H1 (cell line): Measurements from ENCODE around the gene SENP3. TPM values are rescaled to one million over a fixed set of nuclear protein-coding genes. Genes with fewer than 3 reads are reported as not detected.

Source experiments
- CTCF ChIA-PET: fragments of 300-600 bp; sonication (Branson Sonifier 250); formaldehyde crosslinking; loops from one replicate; lab custom pipeline; 2021; ENCODE audit not compliant: partially characterized antibody; lab: Charles Lee
- POLR2A ChIA-PET: fragments of 300-600 bp; sonication (Branson Sonifier 250); formaldehyde crosslinking; loops from one replicate; lab custom pipeline; 2021; ENCODE audit warnings: inconsistent platforms; ENCODE audit not compliant: partially characterized antibody; lab: Charles Lee
- DNase-seq, 2 experiments: peaks; one replicate each; pipeline versions ENCODE4 v3.0.0 to v3.0.0-alpha.2; 2010 to 2022; ENCODE audit warnings: low spot score in 2 of 2, low read depth in 1 of 2, mixed read lengths in 1 of 2
- FAIRE-seq: peaks from 2 replicates; lab custom pipeline; 2011; peaks lifted over from hg19 to GRCh38; lab: Jason Lieb, UNC
- H2AFZ ChIP-seq: 2 replicates; pipeline ENCODE4 v1.8.1; 2012; ENCODE audit warnings: low read length, inconsistent platforms
- H2AK5ac ChIP-seq: 2 replicates; pipeline ENCODE4 v1.6.1; 2013; ENCODE audit warnings: low read depth, low read length
- H2BK120ac ChIP-seq: replicated peaks from 2 replicates; pipeline ENCODE3; 2013; ENCODE audit warnings: low read depth, low read length, inconsistent platforms
- H2BK12ac ChIP-seq: 2 replicates; pipeline ENCODE4 v1.6.1; 2013; ENCODE audit warnings: low read depth, low read length
- H2BK15ac ChIP-seq: 2 replicates; pipeline ENCODE4 v1.6.1; 2013; ENCODE audit warnings: low read length
- H2BK20ac ChIP-seq: 2 replicates; pipeline ENCODE4 v1.6.1; 2013; ENCODE audit warnings: low read length
- H2BK5ac ChIP-seq: 2 replicates; pipeline ENCODE4 v1.6.1; 2013; ENCODE audit warnings: low read depth, low read length
- H3K14ac ChIP-seq: 2 replicates; pipeline ENCODE4 v1.6.1; 2013; ENCODE audit warnings: inconsistent platforms; ENCODE audit not compliant: insufficient read length
- H3K18ac ChIP-seq: 2 replicates; pipeline ENCODE4 v1.6.1; 2013; ENCODE audit warnings: low read length; ENCODE audit errors: extremely low read depth
- H3K23ac ChIP-seq: 2 replicates; pipeline ENCODE4 v1.6.1; 2013; ENCODE audit warnings: inconsistent platforms; ENCODE audit not compliant: insufficient read length
- H3K23me2 ChIP-seq: 2 replicates; pipeline ENCODE4 v1.6.1; 2013; ENCODE audit warnings: low read depth, low read length
- H3K27ac ChIP-seq: 2 replicates; pipeline ENCODE4 v1.6.1; 2011; ENCODE audit warnings: low read depth, low read length, inconsistent platforms
- H3K27me3 ChIP-seq, 4 experiments: replicated peaks in 1 of 4; 1 replicate in 1 of 4; 2 replicates in 3 of 4; pipeline versions ENCODE4 v1.6.1 to v1.8.1; 2011 to 2013; ENCODE audit warnings: low read length in 3 of 4, mild to moderate bottlenecking in 3 of 4, inconsistent platforms in 2 of 4, mixed read lengths in 2 of 4, moderate library complexity in 1 of 4; ENCODE audit not compliant: control insufficient read depth in 3 of 4, insufficient read depth in 3 of 4; ENCODE audit errors: extremely low read depth in 1 of 4
- H3K36me3 ChIP-seq, 4 experiments: 2 replicates each; pipeline versions ENCODE4 v1.6.1 to v1.8.1; 2011 to 2013; ENCODE audit warnings: mild to moderate bottlenecking in 4 of 4, low read length in 3 of 4, moderate library complexity in 2 of 4, control low read depth in 1 of 4, inconsistent platforms in 1 of 4; ENCODE audit not compliant: insufficient read depth in 4 of 4, control insufficient read depth in 2 of 4
- H3K4ac ChIP-seq: replicated peaks from 2 replicates; pipeline ENCODE3; 2013; ENCODE audit warnings: low read length, low read depth, mixed read lengths, inconsistent platforms; ENCODE audit not compliant: insufficient read length
- H3K4me1 ChIP-seq, 4 experiments: replicated peaks in 1 of 4; 1 replicate in 1 of 4; 2 replicates in 3 of 4; pipeline versions ENCODE4 v1.6.1 to v1.8.1; 2011 to 2013; ENCODE audit warnings: low read length in 3 of 4, inconsistent platforms in 2 of 4, mixed read lengths in 1 of 4; ENCODE audit not compliant: insufficient read depth in 4 of 4, control insufficient read depth in 3 of 4
- H3K4me2 ChIP-seq, 2 experiments: 2 replicates each; pipeline versions ENCODE4 v1.6.1 to v1.8.1; 2011 to 2013; ENCODE audit warnings: low read depth in 2 of 2, low read length in 2 of 2, control low read depth in 1 of 2, inconsistent platforms in 1 of 2, mild to moderate bottlenecking in 1 of 2; ENCODE audit not compliant: insufficient read depth in 1 of 2
- H3K4me3 ChIP-seq, 4 experiments: fragments of 200-600, 300-600 bp in 1 of 4; sonication (generic), shearing (Covaris generic), sonication (Bioruptor Twin) in 1 of 4; 2 replicates each; pipeline versions ENCODE4 v1.5.1 to v1.8.1; 2011 to 2016; ENCODE audit warnings: low read length in 4 of 4, low read depth in 3 of 4, control low read depth in 2 of 4, inconsistent platforms in 2 of 4, mild to moderate bottlenecking in 2 of 4, mixed read lengths in 1 of 4, moderate library complexity in 1 of 4; ENCODE audit not compliant: insufficient read depth in 2 of 4; ENCODE audit errors: extremely low read depth in 1 of 4
- H3K56ac ChIP-seq: replicated peaks from 2 replicates; pipeline ENCODE3; 2013; ENCODE audit warnings: low read depth, mild to moderate bottlenecking, mixed read lengths, low read length, inconsistent platforms; ENCODE audit not compliant: insufficient read length
- H3K79me1 ChIP-seq: 2 replicates; pipeline ENCODE4 v1.6.1; 2013; ENCODE audit warnings: low read depth, low read length, control low read depth
- H3K79me2 ChIP-seq, 2 experiments: 2 replicates each; pipeline versions ENCODE4 v1.6.1 to v1.8.1; 2012 to 2013; ENCODE audit warnings: low read length in 2 of 2, mild to moderate bottlenecking in 2 of 2, inconsistent platforms in 1 of 2; ENCODE audit not compliant: insufficient read depth in 2 of 2, control insufficient read depth in 1 of 2
- H3K9ac ChIP-seq, 4 experiments: replicated peaks in 1 of 4; 1 replicate in 1 of 4; 2 replicates in 3 of 4; pipeline versions ENCODE4 v1.6.1 to v1.8.1; 2011 to 2013; ENCODE audit warnings: low read depth in 3 of 4, low read length in 3 of 4, control low read depth in 2 of 4, mild to moderate bottlenecking in 2 of 4, moderate library complexity in 2 of 4, inconsistent platforms in 1 of 4; ENCODE audit errors: extremely low read depth in 1 of 4
- H3K9me3 ChIP-seq, 2 experiments: 2 replicates each; pipeline versions ENCODE4 v1.6.1 to v1.8.1; 2012 to 2013; ENCODE audit warnings: mild to moderate bottlenecking in 2 of 2, moderate library complexity in 2 of 2, control low read depth in 1 of 2, inconsistent platforms in 1 of 2, low read depth in 1 of 2, low read length in 1 of 2, mixed read lengths in 1 of 2; ENCODE audit not compliant: insufficient read depth in 2 of 2
- H4K20me1 ChIP-seq, 2 experiments: replicated peaks in 1 of 2; 2 replicates each; pipeline versions ENCODE3 to v1.8.1; 2011 to 2013; ENCODE audit warnings: inconsistent platforms in 2 of 2, low read length in 2 of 2, mild to moderate bottlenecking in 1 of 2; ENCODE audit not compliant: insufficient read depth in 2 of 2, control insufficient read depth in 1 of 2
- H4K5ac ChIP-seq: 2 replicates; pipeline ENCODE4 v1.6.1; 2013; ENCODE audit warnings: low read length, low read depth, mixed read lengths, inconsistent platforms; ENCODE audit not compliant: insufficient read length
- H4K8ac ChIP-seq: 2 replicates; pipeline ENCODE4 v1.8.0; 2013; ENCODE audit warnings: mild to moderate bottlenecking, moderate library complexity, low read length, inconsistent platforms; ENCODE audit not compliant: insufficient read depth; ENCODE audit errors: extremely low read depth
- H4K91ac ChIP-seq: replicated peaks from 2 replicates; pipeline ENCODE3; 2013; ENCODE audit warnings: low read length, mixed read lengths, inconsistent platforms; ENCODE audit not compliant: insufficient read length
- ASH2L ChIP-seq: fragments of 200-600, 300-600 bp; sonication (generic); IDR thresholded peaks from one replicate; pipeline ENCODE4 v1.7.1; 2017; ENCODE audit warnings: low read length
- BRCA1 ChIP-seq: IDR thresholded peaks from 2 replicates; pipeline ENCODE4 v1.6.1; 2012; ENCODE audit warnings: low read depth, low read length, improper control_type of control experiment
- CTBP2 ChIP-seq: IDR thresholded peaks from 2 replicates; pipeline ENCODE4 v1.7.0; 2011; ENCODE audit warnings: borderline replicate concordance, mild to moderate bottlenecking, moderate library complexity, mixed read lengths, low read length; ENCODE audit not compliant: insufficient read depth, insufficient read length
- GABPA ChIP-seq: IDR thresholded peaks from 2 replicates; pipeline ENCODE4 v1.6.1; 2011; ENCODE audit warnings: mild to moderate bottlenecking, low read length, moderate library complexity, borderline replicate concordance; ENCODE audit not compliant: insufficient read depth
- HDAC6 ChIP-seq: IDR thresholded peaks from one replicate; pipeline ENCODE4 v1.7.1; 2012; ENCODE audit warnings: low read depth, mild to moderate bottlenecking, inconsistent platforms, low read length, moderate library complexity
- JUND ChIP-seq: IDR thresholded peaks from 2 replicates; pipeline ENCODE4 v1.6.1; 2011; ENCODE audit warnings: mild to moderate bottlenecking, improper control_type of control experiment, low read length
- KDM5A ChIP-seq: fragments of 200-600 bp; IDR thresholded peaks from 2 replicates; pipeline ENCODE4 v1.7.1; 2012; ENCODE audit warnings: mild to moderate bottlenecking, low read length, inconsistent platforms, mixed read lengths
- POLR2A ChIP-seq, 2 experiments: IDR thresholded peaks; 1 replicate in 1 of 2; 2 replicates in 1 of 2; pipeline ENCODE4 v1.6.1; 2011; ENCODE audit warnings: low read depth in 2 of 2, low read length in 2 of 2, mild to moderate bottlenecking in 2 of 2; ENCODE audit errors: control extremely low read depth in 1 of 2
- POU5F1 ChIP-seq: IDR thresholded peaks from 2 replicates; pipeline ENCODE4 v1.6.1; 2011; ENCODE audit warnings: low read depth, mild to moderate bottlenecking, low read length, moderate library complexity
- RAD21 ChIP-seq, 2 experiments: IDR thresholded peaks in 1 of 2; conservative IDR thresholded peaks in 1 of 2; 2 replicates each; pipeline ENCODE4 v1.6.1; 2011; ENCODE audit warnings: low read depth in 2 of 2, low read length in 2 of 2, improper control_type of control experiment in 1 of 2, inconsistent platforms in 1 of 2, mild to moderate bottlenecking in 1 of 2, moderate library complexity in 1 of 2
- RXRA ChIP-seq: IDR thresholded peaks from 2 replicates; pipeline ENCODE4 v1.6.1; 2011; ENCODE audit warnings: low read depth, mild to moderate bottlenecking, low read length, moderate library complexity; ENCODE audit not compliant: insufficient read depth
- SP4 ChIP-seq: IDR thresholded peaks from 2 replicates; pipeline ENCODE4 v1.6.1; 2012; ENCODE audit warnings: low read length, inconsistent platforms
- WGBS, 2 experiments: shearing (Covaris generic) in 1 of 2; methylation state at CpG; one replicate each; pipeline versions ENCODE4 v1.1.6 to v1.1.7; 2013 to 2015; ENCODE audit warnings: low lambda C conversion rate in 2 of 2, mixed read lengths in 2 of 2, inconsistent platforms in 1 of 2, low coverage in 1 of 2, missing lambda C conversion rate in 1 of 2; ENCODE audit not compliant: insufficient replicate concordance in 2 of 2, insufficient coverage in 1 of 2, insufficient read length in 1 of 2; ENCODE audit errors: extremely low coverage in 1 of 2, missing lambda C conversion rate in 1 of 2; 5-methylcytosine and 5-hydroxymethylcytosine counted together
- polyA plus RNA-seq, 7 experiments: library from polyadenylated mRNA; depleted of rRNA in 3 of 7; stranded (reverse) in 5 of 7; unstranded in 2 of 7; fragments of >200 nt in 5 of 7; fragments of 200-250 nt in 2 of 7; gene quantifications; 1 replicate in 5 of 7; 2 replicates in 1 of 7; 4 replicates in 1 of 7; pipeline versions ENCODE4 v1.2.1 to v1.2.3, GENCODE V29; 2011 to 2013; ENCODE audit warnings: missing spikeins in 2 of 7, mixed read lengths in 2 of 7
- total RNA-seq: library from RNA; stranded (reverse); fragmentation: NEBNext Ultra II Directional; extraction: Animal tissue kit (Norgen Biotek cat#: 25700); gene quantifications from 2 replicates; pipeline ENCODE4 v1.2.1, GENCODE V29; 2021

SENP3 gene
- total and polyA plus RNA-seq, 2 of the 8 experiments (the other 6 are each of a cell fraction or from before 2014, with no cell fraction given): 86.2 to 129 TPM

- Histone ChIP-seq H3K56ac (no peak overlapping the region), H3K4me3 (no peak overlapping the region), H3K4me2 (no peak overlapping the region), H2AK5ac (no peak overlapping the region), H4K8ac (no peak overlapping the region), H3K18ac (no peak overlapping the region), H2BK120ac (no peak overlapping the region), H2BK20ac (no peak overlapping the region), H3K79me1 (no peaks in the 10 kb centered on the region), H3K9ac (no peak overlapping the region), H2AFZ (no peak overlapping the region), H2BK12ac (no peak overlapping the region), H3K27ac (no peak overlapping the region), H4K5ac (no peak overlapping the region), H3K27me3 (peaks cover 0 to 4% (median 2%) of the 10 kb centered on the region in 4 experiments; a peak in 3 of 7 replicates), H3K4ac (no peak overlapping the region), H2BK15ac (no peak overlapping the region), H4K20me1 (peaks cover 0 to 7% of the 10 kb centered on the region in 2 experiments), H3K14ac (no peak overlapping the region), H3K23me2 (peaks cover 4% of the 10 kb centered on the region; the same call in 1 of the 2 replicates), H3K4me1 (peaks cover 5 to 20% (median 15%) of the 10 kb centered on the region in 4 experiments), H3K23ac (no peak overlapping the region), H3K79me2 (no peaks in the 10 kb centered on the region), H2BK5ac (no peak overlapping the region), H3K9me3 (no peaks in the 10 kb centered on the region), H3K36me3 (no peaks in the 10 kb centered on the region), H4K91ac (no peak overlapping the region)
- ChIA-PET POLR2A (interaction anchor here (37.5 kb wide), 1 partner anchor 29 kb away, joined by 1144 read pairs; the partner anchor contains the start of genes CD68, MPDU1 and SOX15), CTCF (interaction anchor here (1.3 to 12.7 kb wide), 3 partner anchors 8 to 37 kb away, joined by 3 to 251 read pairs (median 11); no protein-coding TSS in a partner anchor)
- FAIRE-seq (no peak), DNase-seq (no peak)
- WGBS, 2 experiments: 79% methylated on average over 1 of the region's 1 CpG; no CpG with 5 or more reads in 1 of the 2 experiments
- TF ChIP-seq GABPA: no peak
- TF ChIP-seq POU5F1: no peak
- TF ChIP-seq JUND: no peak
- no peak for TF ChIP-seq POLR2A (IDR thresholded peaks at IDR 0.05; ENCODE audit: control extremely low read depth in 1 of 2, low read depth in 2 of 2, low read length in 2 of 2)
- no peak for TF ChIP-seq CTBP2
- no peak for TF ChIP-seq SP4
- TF ChIP-seq KDM5A: no peak
- TF ChIP-seq BRCA1: no peak
- no peak for TF ChIP-seq RAD21 (IDR thresholded peaks at IDR 0.05 in 1 of 2, conservative IDR thresholded peaks at IDR 0.05 in 1 of 2; ENCODE audit: low read depth in 2 of 2, low read length in 2 of 2)
- no peak for TF ChIP-seq HDAC6
- TF ChIP-seq RXRA: no peak
- no peak for TF ChIP-seq ASH2L
Observed at GRCh38 chr17:7553356-7553755, 8.4 kb upstream of the SENP3 start.
